DND-41 (cell line): ENCODE results near the gene KLK15.

ENCODE experiments used
- CTCF ChIP-seq: IDR thresholded peaks from 2 replicates; pipeline ENCODE4 v1.5.1; 2012; ENCODE audit warnings: borderline replicate concordance, low read length, moderate library complexity, mild to moderate bottlenecking; ENCODE audit not compliant: poor library complexity, severe bottlenecking; ENCODE audit errors: extremely low read depth
- EZH2 ChIP-seq: IDR thresholded peaks from 3 replicates; pipeline ENCODE4 v1.6.1; 2012; ENCODE audit warnings: borderline replicate concordance, low read depth, mild to moderate bottlenecking, moderate library complexity, low read length, inconsistent platforms; ENCODE audit not compliant: severe bottlenecking

GRCh38 chr19:50851620-50852019 lies 18.2 kb upstream of the KLK15 start:
- TF ChIP-seq EZH2: no peak
- no peak for TF ChIP-seq CTCF
